ENCODE data around the gene NR2F6.
A peak's percentile ranks its signal among the peaks of the same experiment; 100 is the strongest.

NR2F6 gene

GRCh38 chr19:17263712-17264640 lies 18.3 kb upstream of the NR2F6 start:
- Histone ChIP-seq H3K9ac (ENCODE audit: low read length in 2 of 2) (no peak overlapping the region), H3K9me3 (ENCODE audit: control insufficient read depth in 2 of 2, low read length in 2 of 2) (peaks cover 0 to 6% of the 10 kb centered on the region in 2 donors), H3K27ac (ENCODE audit: low read length) (no peak overlapping the region), H3K36me3 (ENCODE audit: control insufficient read depth in 2 of 2, insufficient read depth in 2 of 2, low read length in 2 of 2) (no peaks in the 10 kb centered on the region), H3K27me3 (ENCODE audit: control insufficient read depth in 1 of 2, insufficient read depth in 2 of 2, low read length in 2 of 2) (no peaks in the 10 kb centered on the region), H3K4me3 (ENCODE audit: low read length in 2 of 2) (peak overlapping the region; percentile 25 to 49), H3K4me1 (ENCODE audit: control insufficient read depth, insufficient read depth, low read length) (peaks cover 14% of the 10 kb centered on the region)

- Histone ChIP-seq H3K4me1 (ENCODE audit: control insufficient read depth, insufficient read depth, low read length) (peaks cover under 1% of the 10 kb centered on the region), H3K4me3 (ENCODE audit: low read length in 2 of 2) (peak overlapping the region in 1 of 2 donors; percentile 8), H3K27ac (ENCODE audit: low read length) (no peak overlapping the region)
These were observed 16.8 kb upstream of the NR2F6 start for GRCh38 chr19:17262557-17262956.

GRCh38 chr19:17260842-17261325 lies 15.2 kb upstream of the NR2F6 start:
- Histone ChIP-seq H3K27me3 (ENCODE audit: control insufficient read depth in 1 of 2, insufficient read depth in 2 of 2, low read length in 2 of 2) (no peaks in the 10 kb centered on the region), H3K36me3 (ENCODE audit: control insufficient read depth in 2 of 2, insufficient read depth in 2 of 2, low read length in 2 of 2) (no peaks in the 10 kb centered on the region), H3K9ac (ENCODE audit: low read length in 2 of 2) (no peak overlapping the region), H3K4me1 (ENCODE audit: control insufficient read depth, insufficient read depth, low read length) (no peaks in the 10 kb centered on the region), H3K9me3 (ENCODE audit: control insufficient read depth in 2 of 2, low read length in 2 of 2) (peaks cover 0 to 6% of the 10 kb centered on the region in 2 donors), H3K4me3 (ENCODE audit: low read length in 2 of 2) (no peak overlapping the region), H3K27ac (ENCODE audit: low read length) (no peak overlapping the region)

More at GRCh38 chr19:17262557-17262956, 16.8 kb upstream of the NR2F6 start:
- H3K9ac ChIP-seq (ENCODE audit: low read length in 2 of 2) = no peak overlapping the region
- H3K27me3 ChIP-seq (ENCODE audit: control insufficient read depth in 1 of 2, insufficient read depth in 2 of 2, low read length in 2 of 2) = no peaks in the 10 kb centered on the region
- no peaks in the 10 kb centered on the region for H3K36me3 ChIP-seq (ENCODE audit: control insufficient read depth in 2 of 2, insufficient read depth in 2 of 2, low read length in 2 of 2)
- H3K9me3 ChIP-seq (ENCODE audit: control insufficient read depth in 2 of 2, low read length in 2 of 2) = peaks cover 0 to 6% of the 10 kb centered on the region in 2 donors

GRCh38 chr19:17259934-17260333 lies 14.2 kb upstream of the NR2F6 start:
- Histone ChIP-seq H3K9me3 (ENCODE audit: control insufficient read depth in 2 of 2, low read length in 2 of 2) (peaks cover 0 to 6% of the 10 kb centered on the region in 2 donors), H3K4me1 (ENCODE audit: control insufficient read depth, insufficient read depth, low read length) (no peaks in the 10 kb centered on the region), H3K27ac (ENCODE audit: low read length) (no peak overlapping the region), H3K27me3 (ENCODE audit: control insufficient read depth in 1 of 2, insufficient read depth in 2 of 2, low read length in 2 of 2) (no peaks in the 10 kb centered on the region), H3K4me3 (ENCODE audit: low read length in 2 of 2) (no peak overlapping the region), H3K9ac (ENCODE audit: low read length in 2 of 2) (no peak overlapping the region), H3K36me3 (ENCODE audit: control insufficient read depth in 2 of 2, insufficient read depth in 2 of 2, low read length in 2 of 2) (no peaks in the 10 kb centered on the region)

- Histone ChIP-seq H3K4me3 (ENCODE audit: low read length in 2 of 2) (no peak overlapping the region), H3K9ac (ENCODE audit: low read length in 2 of 2) (no peak overlapping the region), H3K27me3 (ENCODE audit: control insufficient read depth in 1 of 2, insufficient read depth in 2 of 2, low read length in 2 of 2) (no peaks in the 10 kb centered on the region), H3K36me3 (ENCODE audit: control insufficient read depth in 2 of 2, insufficient read depth in 2 of 2, low read length in 2 of 2) (no peaks in the 10 kb centered on the region), H3K27ac (ENCODE audit: low read length) (no peak overlapping the region), H3K9me3 (ENCODE audit: control insufficient read depth in 2 of 2, low read length in 2 of 2) (peaks cover 0 to 6% of the 10 kb centered on the region in 2 donors), H3K4me1 (ENCODE audit: control insufficient read depth, insufficient read depth, low read length) (no peaks in the 10 kb centered on the region)
These were observed 13.5 kb upstream of the NR2F6 start for GRCh38 chr19:17259118-17259780.

GRCh38 chr19:17256130-17256529 lies 10.4 kb upstream of the NR2F6 start:
- Histone ChIP-seq H3K36me3 (ENCODE audit: control insufficient read depth in 2 of 2, insufficient read depth in 2 of 2, low read length in 2 of 2) (no peaks in the 10 kb centered on the region), H3K4me1 (ENCODE audit: control insufficient read depth, insufficient read depth, low read length) (no peaks in the 10 kb centered on the region), H3K4me3 (ENCODE audit: low read length in 2 of 2) (no peak overlapping the region), H3K9ac (ENCODE audit: low read length in 2 of 2) (no peak overlapping the region), H3K27ac (ENCODE audit: low read length) (no peak overlapping the region), H3K27me3 (ENCODE audit: control insufficient read depth in 1 of 2, insufficient read depth in 2 of 2, low read length in 2 of 2) (no peaks in the 10 kb centered on the region), H3K9me3 (ENCODE audit: control insufficient read depth in 2 of 2, low read length in 2 of 2) (peaks cover 0 to 6% of the 10 kb centered on the region in 2 donors)

- H3K4me3 ChIP-seq (ENCODE audit: low read length in 2 of 2) = no peak overlapping the region
- H3K9me3 ChIP-seq (ENCODE audit: control insufficient read depth in 2 of 2, low read length in 2 of 2) = peaks cover 0 to 6% of the 10 kb centered on the region in 2 donors
- no peak overlapping the region for H3K9ac ChIP-seq (ENCODE audit: low read length in 2 of 2)
- no peaks in the 10 kb centered on the region for H3K27me3 ChIP-seq (ENCODE audit: control insufficient read depth in 1 of 2, insufficient read depth in 2 of 2, low read length in 2 of 2)
- H3K4me1 ChIP-seq (ENCODE audit: control insufficient read depth, insufficient read depth, low read length) = no peaks in the 10 kb centered on the region
- no peak overlapping the region for H3K27ac ChIP-seq (ENCODE audit: low read length)
- no peaks in the 10 kb centered on the region for H3K36me3 ChIP-seq (ENCODE audit: control insufficient read depth in 2 of 2, insufficient read depth in 2 of 2, low read length in 2 of 2)
These were observed 9.5 kb upstream of the NR2F6 start for GRCh38 chr19:17255150-17255621.

- Histone ChIP-seq H3K27me3 (ENCODE audit: control insufficient read depth in 1 of 2, insufficient read depth in 2 of 2, low read length in 2 of 2) (no peaks in the 10 kb centered on the region), H3K27ac (ENCODE audit: low read length) (no peak overlapping the region), H3K9ac (ENCODE audit: low read length in 2 of 2) (no peak overlapping the region), H3K4me1 (ENCODE audit: control insufficient read depth, insufficient read depth, low read length) (no peaks in the 10 kb centered on the region), H3K36me3 (ENCODE audit: control insufficient read depth in 2 of 2, insufficient read depth in 2 of 2, low read length in 2 of 2) (no peaks in the 10 kb centered on the region), H3K9me3 (ENCODE audit: control insufficient read depth in 2 of 2, low read length in 2 of 2) (peaks cover 0 to 6% of the 10 kb centered on the region in 2 donors), H3K4me3 (ENCODE audit: low read length in 2 of 2) (no peak overlapping the region)
These were observed 8.9 kb upstream of the NR2F6 start for GRCh38 chr19:17254636-17255035.

GRCh38 chr19:17249887-17250548 lies 4.3 kb upstream of the NR2F6 start:
- H3K9ac ChIP-seq (ENCODE audit: low read length in 2 of 2) = no peak overlapping the region
- H3K27me3 ChIP-seq (ENCODE audit: control insufficient read depth in 1 of 2, insufficient read depth in 2 of 2, low read length in 2 of 2) = no peaks in the 10 kb centered on the region
- H3K27ac ChIP-seq (ENCODE audit: low read length) = no peak overlapping the region
- no peak overlapping the region for H3K4me3 ChIP-seq (ENCODE audit: low read length in 2 of 2)
- peaks cover 12% of the 10 kb centered on the region for H3K4me1 ChIP-seq (ENCODE audit: control insufficient read depth, insufficient read depth, low read length)
- H3K9me3 ChIP-seq (ENCODE audit: control insufficient read depth in 2 of 2, low read length in 2 of 2) = no peaks in the 10 kb centered on the region
- H3K36me3 ChIP-seq (ENCODE audit: control insufficient read depth in 2 of 2, insufficient read depth in 2 of 2, low read length in 2 of 2) = no peaks in the 10 kb centered on the region

- Histone ChIP-seq H3K27ac (ENCODE audit: low read length) (no peak overlapping the region), H3K9ac (ENCODE audit: low read length in 2 of 2) (no peak overlapping the region), H3K9me3 (ENCODE audit: control insufficient read depth in 2 of 2, low read length in 2 of 2) (no peaks in the 10 kb centered on the region), H3K27me3 (ENCODE audit: control insufficient read depth in 1 of 2, insufficient read depth in 2 of 2, low read length in 2 of 2) (no peaks in the 10 kb centered on the region), H3K4me1 (ENCODE audit: control insufficient read depth, insufficient read depth, low read length) (peaks cover 19% of the 10 kb centered on the region), H3K36me3 (ENCODE audit: control insufficient read depth in 2 of 2, insufficient read depth in 2 of 2, low read length in 2 of 2) (no peaks in the 10 kb centered on the region), H3K4me3 (ENCODE audit: low read length in 2 of 2) (no peak overlapping the region)
These were observed 2.5 kb upstream of the NR2F6 start for GRCh38 chr19:17248011-17248776.
